Neural progenitor cell (in vitro differentiated cells): ENCODE data around the gene NR1D2. TPM values are rescaled to one million over a fixed set of nuclear protein-coding genes. Genes with fewer than 3 reads are reported as not detected.

ENCODE experiments used
- DNase-seq: peaks from one replicate; pipeline ENCODE4 v3.0.0-alpha.2; 2016; ENCODE audit warnings: low spot score
- H2AFZ ChIP-seq: fragments of 200-600 bp; sonication (generic); replicated peaks from 2 replicates; pipeline ENCODE4 v1.6.1; 2016; ENCODE audit warnings: antibody characterized with exemption
- H3F3A ChIP-seq: fragments of 200-600 bp; sonication (generic); 2 replicates; pipeline ENCODE4 v1.6.1; 2016; ENCODE audit warnings: antibody characterized with exemption, low read depth
- H3K27ac ChIP-seq: fragments of 200-600 bp; sonication (generic); 2 replicates; pipeline ENCODE4 v1.5.1; 2016; ENCODE audit warnings: mild to moderate bottlenecking
- H3K27me3 ChIP-seq: fragments of 200-600 bp; sonication (generic); 2 replicates; pipeline ENCODE4 v1.6.1; 2016; ENCODE audit warnings: mild to moderate bottlenecking, moderate library complexity
- H3K36me3 ChIP-seq: fragments of 200-600 bp; sonication (generic); 2 replicates; pipeline ENCODE4 v1.5.1; 2016
- H3K4me1 ChIP-seq: fragments of 200-600 bp; sonication (generic); 2 replicates; pipeline ENCODE4 v1.6.1; 2016; ENCODE audit warnings: mixed run types
- H3K4me2 ChIP-seq: fragments of 200-600 bp; sonication (generic); 2 replicates; pipeline ENCODE4 v1.6.1; 2016
- H3K4me3 ChIP-seq: fragments of 200-600 bp; sonication (generic); 2 replicates; pipeline ENCODE4 v1.5.1; 2016
- H3K79me2 ChIP-seq: fragments of 200-600 bp; sonication (generic); 2 replicates; pipeline ENCODE4 v1.6.1; 2016; ENCODE audit warnings: low read depth
- H3K9ac ChIP-seq: fragments of 200-600 bp; sonication (generic); 2 replicates; pipeline ENCODE4 v1.6.1; 2016
- H3K9me3 ChIP-seq: fragments of 200-600 bp; sonication (generic); 2 replicates; pipeline ENCODE4 v1.5.1; 2016; ENCODE audit warnings: low read depth
- H4K20me1 ChIP-seq: fragments of 200-600 bp; sonication (generic); 2 replicates; pipeline ENCODE4 v1.6.1; 2016; ENCODE audit warnings: low read depth
- H3K27ac Mint-ChIP-seq: 3 replicates; pipeline ENCODE4 v1.8.0; 2021; ENCODE audit warnings: mixed read lengths
- H3K27me3 Mint-ChIP-seq: 2 replicates; pipeline ENCODE4 v1.8.0; 2022; ENCODE audit warnings: low read depth, mild to moderate bottlenecking, inconsistent platforms, moderate library complexity, mixed read lengths; ENCODE audit not compliant: insufficient read depth
- H3K36me3 Mint-ChIP-seq: 3 replicates; pipeline ENCODE4 v1.8.0; 2021; ENCODE audit warnings: mixed read lengths
- H3K4me1 Mint-ChIP-seq: 3 replicates; pipeline ENCODE4 v1.8.0; 2021; ENCODE audit warnings: mixed read lengths
- H3K4me3 Mint-ChIP-seq: 3 replicates; pipeline ENCODE4 v1.8.0; 2021; ENCODE audit warnings: mild to moderate bottlenecking, moderate library complexity, mixed read lengths
- H3K9me3 Mint-ChIP-seq: 3 replicates; pipeline ENCODE4 v1.8.0; 2020; ENCODE audit warnings: mixed read lengths
- CTCF ChIP-seq: fragments of 200-600 bp; sonication (generic); IDR thresholded peaks from 2 replicates; pipeline ENCODE4 v1.5.1; 2017; ENCODE audit warnings: antibody characterized with exemption, mild to moderate bottlenecking
- EZH2 ChIP-seq: fragments of 200-600 bp; sonication (generic); IDR thresholded peaks from 2 replicates; pipeline ENCODE4 v1.6.1; 2017; ENCODE audit warnings: antibody characterized with exemption, mild to moderate bottlenecking, moderate library complexity
- EZH2phosphoT487 ChIP-seq: fragments of 200-600 bp; sonication (generic); IDR thresholded peaks from 2 replicates; pipeline ENCODE4 v1.6.1; 2017; ENCODE audit warnings: antibody characterized with exemption
- total RNA-seq: library from RNA; depleted of rRNA; stranded (reverse); fragments of >200 nt; gene quantifications from 2 replicates; pipeline ENCODE4 v1.2.3, GENCODE V29; 2015; ENCODE audit warnings: low replicate concordance

The NR1D2 gene
- total RNA-seq, 1 donor from 2014 or later = 43.7 TPM

DNA sequence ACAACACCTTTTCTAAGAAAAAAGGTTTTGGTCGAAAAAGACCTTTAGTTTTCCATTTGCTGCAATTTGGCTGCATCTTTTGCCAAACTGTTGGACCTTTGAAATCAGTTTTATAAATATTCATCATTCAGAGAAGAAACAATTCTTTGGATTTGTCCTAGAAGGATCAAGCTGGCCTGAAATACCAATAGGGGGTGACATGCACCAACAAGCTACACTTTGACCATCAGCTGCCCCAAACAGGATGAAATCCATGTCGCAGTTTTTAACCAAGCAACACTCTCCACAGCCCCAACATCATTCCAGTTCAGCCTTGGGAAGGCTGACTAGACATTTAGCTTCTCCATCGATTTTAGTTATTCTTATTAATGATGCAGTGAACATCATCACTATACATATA lies 18.4 kb upstream of the NR1D2 start:
- no peaks in the 10 kb centered on the region for H3K4me1 Mint-ChIP-seq
- no peak overlapping the region for H3K4me3 Mint-ChIP-seq
- H3K9ac ChIP-seq = no peak overlapping the region
- H3K36me3 ChIP-seq = no peaks in the 10 kb centered on the region
- no peaks in the 10 kb centered on the region for H3K4me1 ChIP-seq
- no peak overlapping the region for H2AFZ ChIP-seq
- no peaks in the 10 kb centered on the region for H3K27me3 ChIP-seq
- no peaks in the 10 kb centered on the region for H3K9me3 Mint-ChIP-seq
- no peak overlapping the region for H3K27ac Mint-ChIP-seq
- H3K4me2 ChIP-seq = no peak overlapping the region
- peaks cover 10% of the 10 kb centered on the region for H3F3A ChIP-seq
- no peak overlapping the region for H3K4me3 ChIP-seq
- no peak for TF ChIP-seq CTCF
- TF ChIP-seq EZH2phosphoT487 = no peak
- no peak for TF ChIP-seq EZH2
- DNase-seq = no peak
- no peaks in the 10 kb centered on the region for H4K20me1 ChIP-seq
- H3K36me3 Mint-ChIP-seq = peaks cover 2% of the 10 kb centered on the region
- H3K9me3 ChIP-seq = no peaks in the 10 kb centered on the region
- H3K79me2 ChIP-seq = no peaks in the 10 kb centered on the region
- H3K27ac ChIP-seq = no peak overlapping the region
- no peaks in the 10 kb centered on the region for H3K27me3 Mint-ChIP-seq

DNA sequence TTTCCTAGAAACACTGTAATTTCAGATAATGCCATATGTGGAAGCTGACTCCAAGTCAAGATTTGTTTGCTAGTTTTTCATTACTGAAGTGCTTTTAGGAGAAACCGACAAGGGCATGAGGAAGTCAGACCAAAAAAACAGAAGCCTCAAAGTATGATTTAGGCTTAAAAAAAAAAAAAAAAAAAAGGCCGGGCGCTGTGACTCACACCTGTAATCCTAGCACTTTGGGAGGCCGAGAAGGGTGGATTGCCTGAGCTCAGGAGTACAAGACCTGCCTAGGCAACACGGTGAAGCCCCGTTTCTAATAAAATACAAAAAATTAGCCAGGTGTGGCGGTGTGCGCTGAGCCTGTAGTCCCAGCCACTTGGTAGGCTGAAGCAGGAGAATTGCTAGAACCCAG lies 16.6 kb upstream of the NR1D2 start:
- Histone ChIP-seq H2AFZ (no peak overlapping the region), H3K27me3 (no peaks in the 10 kb centered on the region), H3K9me3 (no peaks in the 10 kb centered on the region), H3K79me2 (no peaks in the 10 kb centered on the region), H3K4me1 (no peaks in the 10 kb centered on the region), H3K4me3 (no peak overlapping the region), H3K9ac (no peak overlapping the region), H4K20me1 (no peaks in the 10 kb centered on the region), H3F3A (no peaks in the 10 kb centered on the region), H3K27ac (no peak overlapping the region), H3K4me2 (no peak overlapping the region), H3K36me3 (no peaks in the 10 kb centered on the region)
- H3K4me1 Mint-ChIP-seq = no peaks in the 10 kb centered on the region
- no peaks in the 10 kb centered on the region for H3K27me3 Mint-ChIP-seq
- H3K36me3 Mint-ChIP-seq = no peaks in the 10 kb centered on the region
- H3K4me3 Mint-ChIP-seq = no peak overlapping the region
- TF ChIP-seq CTCF (no peak), EZH2phosphoT487 (no peak), EZH2 (no peak)
- no peak overlapping the region for H3K27ac Mint-ChIP-seq
- no peak for DNase-seq
- no peaks in the 10 kb centered on the region for H3K9me3 Mint-ChIP-seq

- Histone ChIP-seq H3K4me1 (no peaks in the 10 kb centered on the region), H3K4me3 (no peak overlapping the region), H3K27me3 (no peaks in the 10 kb centered on the region), H3K9me3 (no peaks in the 10 kb centered on the region), H3K79me2 (no peaks in the 10 kb centered on the region), H3K36me3 (no peaks in the 10 kb centered on the region), H4K20me1 (no peaks in the 10 kb centered on the region), H3K9ac (no peak overlapping the region), H3F3A (no peaks in the 10 kb centered on the region), H3K4me2 (no peak overlapping the region), H3K27ac (no peak overlapping the region), H2AFZ (peak overlapping the region; percentile 15)
- Mint-ChIP-seq H3K27me3 (no peaks in the 10 kb centered on the region), H3K27ac (no peak overlapping the region), H3K36me3 (no peaks in the 10 kb centered on the region), H3K4me3 (no peak overlapping the region), H3K4me1 (peaks cover 5% of the 10 kb centered on the region), H3K9me3 (no peaks in the 10 kb centered on the region)
- no peak for DNase-seq
- TF ChIP-seq EZH2 (no peak), EZH2phosphoT487 (no peak), CTCF (no peak)
Observed at GRCh38 chr3:23931597-23931996, 13.5 kb upstream of the NR1D2 start.
